Psoas muscle (tissue), 8 donors: Measurements from ENCODE around the gene CSF2. TPM values are rescaled to one million over a fixed set of nuclear protein-coding genes. Genes with fewer than 3 reads are reported as not detected.
A peak's percentile ranks its signal among the peaks of the same experiment; 100 is the strongest.

Experiments
- ATAC-seq, 4 donors: fragments of 200-7000 bp; cut with Tn5 transposase; one replicate each; pipeline ENCODE4 v1.9.1; 2020; ENCODE audit warnings: moderate library complexity in 3 of 4, mild to moderate bottlenecking in 2 of 4
- DNase-seq, 2 donors: peaks; one replicate each; pipeline ENCODE4 v3.0.0-alpha.2; 2020
- H3K27ac ChIP-seq: fragments of 200-600 bp; one replicate; pipeline ENCODE4 v1.8.0; 2022
- H3K27me3 ChIP-seq, 3 donors: fragments of 200-600 bp in 1 of 3; one replicate each; pipeline versions ENCODE4 v1.6.1 to v1.8.0; 2013 to 2022; ENCODE audit warnings: low read length in 2 of 3, mild to moderate bottlenecking in 2 of 3, moderate library complexity in 1 of 3; ENCODE audit not compliant: insufficient read depth in 3 of 3
- H3K36me3 ChIP-seq, 2 donors: fragments of 200-600 bp in 1 of 2; one replicate each; pipeline versions ENCODE4 v1.6.1 to v1.8.0; 2013 to 2022; ENCODE audit warnings: low read depth in 1 of 2, mild to moderate bottlenecking in 1 of 2, moderate library complexity in 1 of 2; ENCODE audit not compliant: insufficient read depth in 1 of 2
- H3K4me1 ChIP-seq: fragments of 200-600 bp; one replicate; pipeline ENCODE4 v1.8.0; 2022
- H3K4me3 ChIP-seq: fragments of 200-600 bp; one replicate; pipeline ENCODE4 v1.8.0; 2022; ENCODE audit warnings: mild to moderate bottlenecking
- H3K9me3 ChIP-seq: fragments of 200-600 bp; one replicate; pipeline ENCODE4 v1.8.0; 2022
- WGBS, 3 donors: extraction: QIAGEN DNeasy Blood & Tissue Kit; methylation state at CpG; one replicate each; pipeline versions ENCODE4 v1.1.6 to v1.1.7; 2013; 5-methylcytosine and 5-hydroxymethylcytosine counted together
- intact Hi-C, 2 donors: fragments of 100-400 bp; cut with DNase I; formaldehyde crosslinking; loops; one replicate each; pipeline versions ENCODE4 v1.11.0 to v1.14.2; 2022
- polyA plus RNA-seq, 3 donors: library from polyadenylated mRNA; stranded (reverse); fragments of 200-250 nt; gene quantifications; one replicate each; pipeline ENCODE4 v1.2.3, GENCODE V29; 2013
- total RNA-seq, 4 donors: library from RNA; stranded (reverse); fragmentation: NEBNext Ultra II Directional in 2 of 4; extraction: Animal tissue kit (Norgen Biotek cat#: 25700) in 2 of 4; gene quantifications; one replicate each; pipeline versions ENCODE4 v1.2.1 to v1.2.4, GENCODE V29; 2021 to 2023
- TF ChIP-seq, protein P1 (sequence below): fragments of 200-600 bp; IDR thresholded peaks from one replicate; pipeline ENCODE4 v1.8.0; 2022; ENCODE audit warnings: antibody characterized with exemption
- donor health status: healthy with polysubstance abuse.
- donor health status: DM: no; HTN: no; CAD: no; lungs with moderate emphysema.
- donor health status: Bipolar disorder and iron deficiency.
- donor health status: healthy.
- donor health status: DM: yes; HTN: yes; CAD: no.
- donor health status: DM: no; HTN: no; CAD: no.
- donor health status: DM: no; HTN: no; CAD: no.
- donor health status: DM: yes; HTN: yes; CAD: no.

Gene CSF2
- total and polyA plus RNA-seq, 7 donors: 0.14 TPM; not detected in 6

DNA sequence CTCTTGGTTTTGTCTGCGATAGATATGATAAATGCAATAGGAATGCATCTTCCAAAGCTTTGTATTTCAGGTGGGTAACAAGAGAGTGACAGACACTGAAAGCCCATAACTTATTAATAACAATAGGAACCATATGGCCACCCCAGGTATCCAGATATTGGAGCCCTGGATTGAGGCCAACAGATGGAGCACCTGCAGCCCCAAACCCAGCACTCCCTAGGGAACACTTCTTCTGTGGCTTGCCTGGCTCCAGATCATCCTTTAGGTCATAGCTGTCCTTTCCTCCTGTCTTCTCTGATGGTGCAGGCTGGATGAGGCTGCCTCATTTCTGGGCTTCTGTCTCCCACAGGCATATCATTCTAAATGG is 18.2 kb upstream of the CSF2 start:
- Histone ChIP-seq H3K27ac (no peak overlapping the region), H3K36me3 (no peaks in the 10 kb centered on the region), H3K4me3 (no peak overlapping the region), H3K4me1 (no peaks in the 10 kb centered on the region), H3K27me3 (peaks cover 0 to 3% (median 0%) of the 10 kb centered on the region in 3 donors), H3K9me3 (no peaks in the 10 kb centered on the region)
- TF ChIP-seq, protein P1, sequence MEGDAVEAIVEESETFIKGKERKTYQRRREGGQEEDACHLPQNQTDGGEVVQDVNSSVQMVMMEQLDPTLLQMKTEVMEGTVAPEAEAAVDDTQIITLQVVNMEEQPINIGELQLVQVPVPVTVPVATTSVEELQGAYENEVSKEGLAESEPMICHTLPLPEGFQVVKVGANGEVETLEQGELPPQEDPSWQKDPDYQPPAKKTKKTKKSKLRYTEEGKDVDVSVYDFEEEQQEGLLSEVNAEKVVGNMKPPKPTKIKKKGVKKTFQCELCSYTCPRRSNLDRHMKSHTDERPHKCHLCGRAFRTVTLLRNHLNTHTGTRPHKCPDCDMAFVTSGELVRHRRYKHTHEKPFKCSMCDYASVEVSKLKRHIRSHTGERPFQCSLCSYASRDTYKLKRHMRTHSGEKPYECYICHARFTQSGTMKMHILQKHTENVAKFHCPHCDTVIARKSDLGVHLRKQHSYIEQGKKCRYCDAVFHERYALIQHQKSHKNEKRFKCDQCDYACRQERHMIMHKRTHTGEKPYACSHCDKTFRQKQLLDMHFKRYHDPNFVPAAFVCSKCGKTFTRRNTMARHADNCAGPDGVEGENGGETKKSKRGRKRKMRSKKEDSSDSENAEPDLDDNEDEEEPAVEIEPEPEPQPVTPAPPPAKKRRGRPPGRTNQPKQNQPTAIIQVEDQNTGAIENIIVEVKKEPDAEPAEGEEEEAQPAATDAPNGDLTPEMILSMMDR: no peak
- intact Hi-C loops: no loop called here
- ATAC-seq: no peak
- no peak for DNase-seq
- WGBS, 3 donors: 95 to 100% (median 99%) methylated on average over 1 of the region's 1 CpG

DNA sequence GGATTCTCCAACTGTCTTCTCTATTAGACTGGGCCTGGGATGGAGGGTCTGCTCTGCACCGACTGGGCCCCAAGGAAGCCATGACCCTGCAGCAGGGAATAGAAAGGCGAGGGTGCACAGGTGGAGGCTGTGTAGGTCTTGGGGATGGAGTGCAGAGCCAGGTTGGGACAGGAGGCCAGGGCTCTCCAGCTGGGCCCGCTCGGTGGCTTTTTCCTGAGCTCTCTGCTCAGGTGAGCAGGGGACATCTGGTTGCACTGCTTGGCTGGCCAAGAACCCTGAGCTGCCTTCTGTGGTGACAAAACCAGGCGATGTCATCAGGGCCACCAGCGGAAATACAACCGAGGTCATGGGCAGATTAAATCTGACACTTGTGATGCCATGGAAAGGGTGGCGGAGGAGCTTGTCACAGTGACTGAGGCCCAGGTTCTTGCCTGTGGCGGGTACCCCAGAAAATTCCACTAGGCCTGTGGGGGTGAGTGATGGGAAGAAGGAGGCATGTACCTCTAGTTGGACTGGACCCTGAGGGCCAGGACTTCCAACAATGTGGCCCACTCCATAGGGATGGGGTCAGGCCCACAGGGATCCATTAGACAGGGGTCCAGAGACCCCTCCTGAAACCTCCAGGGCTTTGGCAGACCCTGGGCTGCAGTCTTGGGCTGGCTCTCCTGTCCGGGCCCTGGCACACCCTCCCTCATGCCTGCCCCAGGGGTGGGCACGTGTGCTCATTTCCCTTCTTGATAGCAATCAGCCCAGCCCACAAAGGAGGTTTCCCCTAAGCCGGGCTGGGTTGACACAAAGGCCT is 17.6 kb upstream of the CSF2 start:
- Histone ChIP-seq H3K27ac (no peak overlapping the region), H3K4me3 (no peak overlapping the region), H3K4me1 (no peaks in the 10 kb centered on the region), H3K36me3 (no peaks in the 10 kb centered on the region), H3K27me3 (peaks cover 0 to 3% (median 0%) of the 10 kb centered on the region in 3 donors), H3K9me3 (no peaks in the 10 kb centered on the region)
- no peak for ATAC-seq
- DNase-seq: peak in 1 of 2 donors; percentile 50
- 79 to 82% (median 81%) methylated on average over 12 of the region's 12 CpGs for WGBS, 3 donors
- intact Hi-C loops: no loop called here
- TF ChIP-seq, protein P1: no peak

DNA sequence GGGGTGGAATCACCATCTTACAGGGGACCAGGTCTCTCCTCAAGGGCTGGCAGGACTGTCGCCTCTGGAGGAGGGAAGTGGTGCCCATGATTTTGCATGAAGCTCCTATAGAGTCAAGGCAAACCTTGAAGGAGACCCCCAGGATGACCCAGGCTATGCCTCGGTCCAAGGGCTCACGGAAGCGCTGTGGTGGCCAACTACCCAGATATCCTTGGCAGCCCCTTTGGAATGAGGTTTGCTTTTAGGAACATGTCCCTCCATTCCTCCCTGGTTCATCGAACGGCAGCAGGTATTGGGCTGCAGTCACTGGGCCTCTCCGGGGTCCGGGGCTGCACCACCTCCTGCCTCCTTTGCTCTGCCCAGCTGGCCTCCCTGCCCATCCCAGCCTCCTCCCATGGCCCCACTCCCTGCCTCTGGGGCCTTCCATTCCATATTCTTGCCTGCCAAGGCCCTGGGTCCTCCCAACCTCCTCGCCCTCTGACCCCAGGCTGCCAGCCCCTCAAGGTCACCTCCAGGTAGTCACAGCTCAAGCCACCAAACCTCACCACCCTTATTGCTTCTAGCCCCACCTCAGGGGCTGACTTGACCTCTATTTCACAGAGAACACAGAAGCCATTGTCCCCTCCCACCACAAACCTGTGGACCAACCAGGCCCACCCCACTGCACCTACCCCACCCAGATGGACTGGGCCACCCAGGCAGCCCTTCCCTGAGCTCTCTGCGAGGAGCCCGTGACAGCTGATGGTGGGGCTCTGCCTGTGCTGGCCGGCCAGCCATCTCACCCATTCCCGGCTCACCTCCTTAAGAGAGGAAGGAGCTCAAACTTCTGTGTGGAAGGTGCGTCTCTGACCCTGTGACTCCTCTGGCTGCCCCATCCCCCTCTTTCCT is 16.7 kb upstream of the CSF2 start:
- H3K9me3 ChIP-seq: no peaks in the 10 kb centered on the region
- intact Hi-C loops: no loop called here
- TF ChIP-seq, protein P1: no peak
- H3K36me3 ChIP-seq: no peaks in the 10 kb centered on the region
- 78 to 85% (median 78%) methylated on average over 14 of the region's 14 CpGs for WGBS, 3 donors
- no peak for ATAC-seq
- no peak overlapping the region for H3K27ac ChIP-seq
- H3K4me1 ChIP-seq: no peaks in the 10 kb centered on the region
- no peaks in the 10 kb centered on the region for H3K27me3 ChIP-seq
- H3K4me3 ChIP-seq: no peak overlapping the region
- DNase-seq: peak in 1 of 2 donors; percentile 39

DNA sequence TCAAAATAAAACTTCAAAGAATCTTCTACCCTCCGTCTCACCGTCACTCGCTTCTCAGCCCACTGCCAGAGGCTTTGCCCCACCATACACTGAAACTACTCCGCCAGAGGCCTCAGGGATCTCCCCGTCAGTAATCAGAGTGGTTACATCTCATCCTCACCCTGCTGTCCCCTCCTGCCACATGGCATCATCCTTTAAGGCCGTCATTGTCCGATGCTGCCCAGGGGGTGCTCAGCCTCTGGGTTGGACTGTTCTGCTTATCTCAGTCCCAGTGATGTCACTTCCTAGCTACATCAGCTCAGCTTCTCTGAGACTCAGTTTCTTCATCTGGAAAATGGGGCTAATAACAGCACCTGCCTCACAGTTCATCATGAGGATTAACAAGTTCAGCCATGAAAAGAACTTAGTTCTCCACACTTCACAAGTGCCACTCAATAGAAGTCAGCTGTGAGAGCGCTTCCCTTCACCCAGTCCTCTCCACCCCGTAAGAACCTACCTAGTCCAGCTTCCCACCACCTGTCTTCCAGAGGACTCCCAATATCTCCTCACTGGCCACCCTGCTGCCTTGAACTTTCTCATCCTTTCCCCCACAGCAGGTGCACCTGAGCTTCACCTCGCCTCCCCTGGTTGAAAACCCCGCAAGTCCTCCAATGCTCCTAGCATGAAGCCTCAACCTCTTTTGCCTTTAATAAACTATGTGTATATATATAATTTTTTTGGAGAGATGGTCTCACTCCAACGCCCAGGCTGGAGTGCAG is 15.9 kb upstream of the CSF2 start:
- Histone ChIP-seq H3K36me3 (no peaks in the 10 kb centered on the region), H3K27ac (no peak overlapping the region), H3K4me3 (no peak overlapping the region), H3K9me3 (no peaks in the 10 kb centered on the region), H3K27me3 (no peaks in the 10 kb centered on the region), H3K4me1 (no peaks in the 10 kb centered on the region)
- TF ChIP-seq, protein P1: no peak
- 79 to 87% (median 87%) methylated on average over 12 of the region's 12 CpGs for WGBS, 3 donors
- ATAC-seq: no peak
- intact Hi-C loops: no loop called here
- DNase-seq: peak in 1 of 2 donors; percentile 28
